T-helper 2 cell treated with Interferon-gamma antibody and Interleukin-4, amounts not matched to agents 5 μg/mL and 100 μg/mL, for 36 hours (primary cell): ENCODE measurements around the gene BICC1.

ENCODE experiments used
- DNase-seq: peaks from one replicate; pipeline ENCODE4 v3.0.0; 2021; ENCODE audit warnings: low spot score
- H3K27ac Mint-ChIP-seq: one replicate; pipeline ENCODE4 v1.8.0; 2021; ENCODE audit warnings: mild to moderate bottlenecking, mixed read lengths
- H3K27me3 Mint-ChIP-seq: one replicate; pipeline ENCODE4 v1.8.0; 2021; ENCODE audit warnings: low read depth, mixed read lengths
- H3K36me3 Mint-ChIP-seq: one replicate; pipeline ENCODE4 v1.8.0; 2021; ENCODE audit warnings: low read depth, mixed read lengths
- H3K4me1 Mint-ChIP-seq: one replicate; pipeline ENCODE4 v1.8.0; 2021; ENCODE audit warnings: low read depth, mixed read lengths
- H3K4me3 Mint-ChIP-seq: one replicate; pipeline ENCODE4 v1.8.0; 2022; ENCODE audit warnings: mild to moderate bottlenecking, moderate library complexity, mixed read lengths
- H3K9me3 Mint-ChIP-seq: one replicate; pipeline ENCODE4 v1.8.0; 2021; ENCODE audit warnings: mixed read lengths

Gene BICC1, protein sequence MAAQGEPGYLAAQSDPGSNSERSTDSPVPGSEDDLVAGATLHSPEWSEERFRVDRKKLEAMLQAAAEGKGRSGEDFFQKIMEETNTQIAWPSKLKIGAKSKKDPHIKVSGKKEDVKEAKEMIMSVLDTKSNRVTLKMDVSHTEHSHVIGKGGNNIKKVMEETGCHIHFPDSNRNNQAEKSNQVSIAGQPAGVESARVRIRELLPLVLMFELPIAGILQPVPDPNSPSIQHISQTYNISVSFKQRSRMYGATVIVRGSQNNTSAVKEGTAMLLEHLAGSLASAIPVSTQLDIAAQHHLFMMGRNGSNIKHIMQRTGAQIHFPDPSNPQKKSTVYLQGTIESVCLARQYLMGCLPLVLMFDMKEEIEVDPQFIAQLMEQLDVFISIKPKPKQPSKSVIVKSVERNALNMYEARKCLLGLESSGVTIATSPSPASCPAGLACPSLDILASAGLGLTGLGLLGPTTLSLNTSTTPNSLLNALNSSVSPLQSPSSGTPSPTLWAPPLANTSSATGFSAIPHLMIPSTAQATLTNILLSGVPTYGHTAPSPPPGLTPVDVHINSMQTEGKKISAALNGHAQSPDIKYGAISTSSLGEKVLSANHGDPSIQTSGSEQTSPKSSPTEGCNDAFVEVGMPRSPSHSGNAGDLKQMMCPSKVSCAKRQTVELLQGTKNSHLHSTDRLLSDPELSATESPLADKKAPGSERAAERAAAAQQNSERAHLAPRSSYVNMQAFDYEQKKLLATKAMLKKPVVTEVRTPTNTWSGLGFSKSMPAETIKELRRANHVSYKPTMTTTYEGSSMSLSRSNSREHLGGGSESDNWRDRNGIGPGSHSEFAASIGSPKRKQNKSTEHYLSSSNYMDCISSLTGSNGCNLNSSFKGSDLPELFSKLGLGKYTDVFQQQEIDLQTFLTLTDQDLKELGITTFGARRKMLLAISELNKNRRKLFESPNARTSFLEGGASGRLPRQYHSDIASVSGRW

DNA sequence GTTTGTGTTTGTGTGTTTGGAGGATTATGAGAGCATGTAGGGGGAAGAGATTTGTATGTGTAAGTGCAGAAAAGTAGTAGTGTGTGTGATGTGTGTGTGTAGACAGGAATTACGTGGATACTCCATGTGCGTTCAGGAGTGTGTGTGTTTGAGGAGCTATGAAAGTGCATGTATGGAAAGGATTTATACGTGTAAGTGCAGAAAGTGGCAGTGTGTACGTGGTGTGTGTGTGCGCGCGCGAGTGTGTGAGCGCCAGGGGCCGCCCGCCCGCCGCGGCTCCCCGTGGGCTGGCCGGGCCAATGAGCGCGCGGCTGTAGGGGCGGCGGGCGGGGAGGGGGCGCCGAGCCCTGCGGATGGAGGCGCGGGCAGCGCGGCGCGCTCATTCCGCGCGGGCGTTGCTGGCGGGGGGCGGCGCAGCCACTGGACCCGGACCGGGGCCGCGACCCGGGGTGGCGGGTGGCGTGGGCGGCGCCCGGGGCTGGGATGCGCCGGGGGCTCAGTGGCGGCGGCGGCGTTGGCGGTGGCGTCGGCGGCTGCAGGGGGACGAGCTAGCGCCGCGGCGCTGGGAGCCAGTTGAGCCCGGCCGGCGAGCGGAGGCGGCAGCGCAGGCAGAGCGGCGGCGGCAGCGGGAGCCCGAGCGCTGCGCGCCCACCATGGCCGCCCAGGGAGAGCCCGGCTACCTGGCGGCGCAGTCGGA, at the start of gene BICC1:
Gene BICC1 (plus strand): TSS at position 382 of the 697 bp plus-strand sequence. CDS start 272 bp downstream, at position 654.
- H3K4me3 Mint-ChIP-seq, result peak within 1 kb of the TSS; percentile 69
- peak; percentile 11 for DNase-seq
- H3K27me3 Mint-ChIP-seq, result peaks cover 27% of the 10 kb centered on the region
- no peaks in the 10 kb centered on the region for H3K9me3 Mint-ChIP-seq
- peaks cover 7% of the 10 kb centered on the region for H3K4me1 Mint-ChIP-seq
- peaks cover 1% of the 10 kb centered on the region for H3K36me3 Mint-ChIP-seq
- no peak within 1 kb of the TSS for H3K27ac Mint-ChIP-seq

DNA sequence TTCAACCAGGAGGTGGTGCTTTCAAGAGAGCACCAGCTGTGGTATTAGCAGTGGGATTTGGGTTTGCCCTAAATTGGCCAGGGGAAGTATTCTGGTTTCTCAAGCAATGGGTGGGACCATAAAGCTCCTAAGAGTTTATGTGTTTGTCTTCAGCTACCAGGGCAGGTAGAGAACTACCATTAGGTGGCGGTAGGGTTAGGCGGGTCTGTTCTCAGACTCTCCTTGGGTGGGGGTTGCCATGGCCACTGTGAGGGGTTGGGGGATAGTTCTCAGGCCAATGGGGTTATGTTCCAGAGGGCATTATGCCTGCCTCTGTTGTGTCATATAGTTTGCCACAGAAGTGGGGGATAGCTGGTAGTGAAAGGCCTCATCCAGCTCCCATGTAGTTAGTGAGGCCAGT, 47.7 kb upstream of the BICC1 start:
- no peak for DNase-seq
- no peaks in the 10 kb centered on the region for H3K27me3 Mint-ChIP-seq
- no peak overlapping the region for H3K27ac Mint-ChIP-seq
- no peaks in the 10 kb centered on the region for H3K4me1 Mint-ChIP-seq
- no peaks in the 10 kb centered on the region for H3K36me3 Mint-ChIP-seq
- no peaks in the 10 kb centered on the region for H3K9me3 Mint-ChIP-seq
- H3K4me3 Mint-ChIP-seq, result no peak overlapping the region

DNA sequence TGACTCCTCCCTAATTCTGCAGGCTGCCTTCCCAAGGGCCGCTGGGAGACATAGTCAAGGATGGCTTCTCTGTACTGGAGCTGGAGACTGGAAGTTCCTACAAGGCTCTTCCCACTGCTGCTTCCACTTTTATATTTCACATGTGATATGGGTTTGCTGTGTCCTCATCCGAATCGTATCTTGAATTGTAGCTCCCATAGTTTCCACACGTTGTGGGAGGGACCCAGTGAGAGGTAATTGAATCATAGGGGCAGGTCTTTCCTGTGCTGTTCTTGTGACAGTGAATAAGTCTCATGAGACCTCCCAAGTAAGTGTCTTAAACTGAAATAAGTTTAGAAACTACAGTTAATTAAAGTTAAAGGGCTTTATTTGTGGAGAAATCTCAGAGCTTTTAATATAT, 47.0 kb upstream of the BICC1 start:
- Mint-ChIP-seq H3K4me3 (no peak overlapping the region), H3K36me3 (no peaks in the 10 kb centered on the region), H3K4me1 (no peaks in the 10 kb centered on the region), H3K9me3 (no peaks in the 10 kb centered on the region), H3K27me3 (no peaks in the 10 kb centered on the region), H3K27ac (no peak overlapping the region)
- DNase-seq, result no peak

DNA sequence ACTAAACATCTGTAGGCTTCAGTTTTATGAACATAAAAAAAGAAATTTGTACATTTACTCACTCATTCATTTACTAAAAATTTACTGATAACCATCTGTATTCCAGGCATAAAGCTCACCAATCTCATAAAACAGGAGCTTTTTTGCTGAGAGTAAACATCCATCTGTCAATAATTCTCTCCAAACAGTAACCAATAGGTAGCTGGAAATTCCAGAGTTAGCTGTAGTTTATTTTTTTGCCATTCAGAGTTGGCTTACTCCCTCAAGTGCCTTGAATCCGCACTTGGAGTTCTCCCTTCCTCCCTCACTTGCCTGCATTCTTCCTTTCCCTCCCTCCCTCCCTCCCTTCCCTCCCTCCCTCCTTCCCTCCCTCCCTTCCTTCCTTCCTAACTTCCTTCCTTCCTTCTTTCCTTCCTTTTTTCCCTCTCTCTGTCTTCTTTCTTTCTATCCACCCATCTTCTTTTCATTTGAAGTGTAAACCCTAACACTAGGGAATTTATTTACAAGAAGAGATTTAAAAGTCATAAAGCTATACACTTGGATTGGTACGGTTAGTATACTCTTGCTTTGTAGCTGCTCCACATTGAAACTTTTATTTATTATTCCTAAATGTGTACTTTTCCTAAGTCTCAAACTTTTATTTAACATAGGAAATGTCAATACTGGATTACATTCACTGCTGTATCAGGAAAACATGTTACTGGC, 44.6 kb upstream of the BICC1 start:
- Mint-ChIP-seq H3K4me1 (no peaks in the 10 kb centered on the region), H3K9me3 (no peaks in the 10 kb centered on the region), H3K36me3 (no peaks in the 10 kb centered on the region), H3K4me3 (no peak overlapping the region), H3K27ac (no peak overlapping the region), H3K27me3 (peaks cover 4% of the 10 kb centered on the region)
- no peak for DNase-seq

DNA sequence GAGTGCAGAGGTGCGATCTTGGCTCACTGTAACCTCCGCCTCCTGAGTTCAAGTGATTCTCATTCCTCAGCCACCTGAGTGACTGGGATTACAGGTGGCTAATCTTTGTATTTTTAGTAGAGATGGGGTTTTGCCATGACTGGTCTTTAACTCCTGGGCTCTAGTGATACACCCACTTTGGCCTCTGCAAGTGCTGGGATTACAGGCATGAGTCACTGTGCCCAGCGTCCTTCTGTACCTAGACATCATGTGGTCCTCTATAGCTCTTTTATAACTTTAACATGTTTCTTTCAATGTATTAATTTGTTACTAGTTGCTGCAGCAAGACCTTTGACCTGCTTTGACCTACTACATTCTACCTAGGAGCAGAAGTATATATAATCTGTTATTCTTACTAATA, 38.7 kb upstream of the BICC1 start:
- no peaks in the 10 kb centered on the region for H3K36me3 Mint-ChIP-seq
- H3K4me1 Mint-ChIP-seq, result peaks cover 2% of the 10 kb centered on the region
- no peak overlapping the region for H3K27ac Mint-ChIP-seq
- DNase-seq, result no peak
- no peaks in the 10 kb centered on the region for H3K9me3 Mint-ChIP-seq
- H3K27me3 Mint-ChIP-seq, result peaks cover 4% of the 10 kb centered on the region
- no peak overlapping the region for H3K4me3 Mint-ChIP-seq

DNA sequence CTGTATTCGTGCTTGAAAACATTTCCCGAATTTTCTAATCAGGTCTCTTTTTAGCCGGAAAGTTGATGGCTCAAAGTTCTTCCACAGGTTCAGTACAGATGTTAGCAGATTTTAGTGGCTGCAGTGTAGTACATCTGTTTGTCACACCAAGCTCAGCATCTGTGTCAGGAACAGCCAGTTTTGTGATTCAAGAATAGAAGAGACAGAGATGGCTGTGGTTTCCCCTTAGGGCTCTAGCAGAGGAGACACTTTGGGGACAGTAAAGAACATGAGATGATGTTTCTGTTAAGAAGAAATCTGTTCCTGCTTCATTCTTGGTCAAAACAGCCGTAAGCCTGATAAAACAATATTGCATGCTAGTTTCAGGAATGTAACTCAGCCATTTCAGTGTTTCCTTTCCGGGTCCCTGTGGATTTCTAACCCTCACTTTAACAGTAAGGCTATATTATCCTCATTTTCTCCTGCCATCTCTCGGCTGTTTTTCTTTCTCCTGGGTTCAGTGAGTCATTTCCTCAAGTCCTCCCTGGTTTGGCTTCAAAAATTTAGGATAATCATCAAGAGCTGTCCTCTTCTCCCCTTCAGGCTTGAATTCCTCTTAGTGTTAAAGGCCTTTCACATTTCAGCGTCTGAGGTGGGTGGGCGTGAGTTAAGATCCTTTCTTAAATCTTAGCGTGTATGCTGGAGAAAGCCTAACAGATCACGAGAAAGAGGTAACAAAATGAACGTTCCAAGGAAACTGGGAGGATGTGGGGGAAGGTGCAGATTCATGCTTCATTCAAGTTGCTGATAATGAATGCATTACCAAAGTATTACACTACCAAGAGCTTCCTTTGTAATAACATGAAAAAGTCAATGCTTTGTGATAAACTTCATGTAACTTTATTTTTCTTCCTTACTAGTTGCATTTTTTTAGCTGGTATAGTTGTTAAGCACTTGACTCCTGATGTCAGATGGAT, 37.1 kb upstream of the BICC1 start:
- H3K9me3 Mint-ChIP-seq, result no peaks in the 10 kb centered on the region
- H3K27me3 Mint-ChIP-seq, result peaks cover 4% of the 10 kb centered on the region
- DNase-seq, result no peak
- H3K27ac Mint-ChIP-seq, result no peak overlapping the region
- H3K36me3 Mint-ChIP-seq, result no peaks in the 10 kb centered on the region
- no peak overlapping the region for H3K4me3 Mint-ChIP-seq
- peaks cover 2% of the 10 kb centered on the region for H3K4me1 Mint-ChIP-seq

DNA sequence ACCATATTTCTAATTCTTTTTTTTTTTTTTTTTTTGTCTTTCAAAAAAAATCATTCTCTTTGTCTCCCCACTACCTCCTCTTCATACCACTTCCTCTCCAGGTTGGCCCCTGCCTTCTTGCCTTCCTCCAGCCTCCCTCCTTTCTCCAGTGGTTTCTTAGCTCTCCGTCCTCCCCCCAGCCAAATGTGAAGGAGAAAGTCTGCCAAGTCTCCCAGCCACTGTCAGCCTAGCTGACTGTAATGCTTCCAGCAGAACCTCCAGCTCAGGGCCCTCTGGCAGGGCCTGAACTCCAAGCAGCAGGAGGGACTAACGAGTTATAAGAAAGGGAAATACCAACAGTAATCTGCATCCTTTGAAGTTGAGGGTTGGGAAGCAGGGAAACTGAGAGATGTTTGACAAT, 35.5 kb upstream of the BICC1 start:
- Mint-ChIP-seq H3K27me3 (no peaks in the 10 kb centered on the region), H3K36me3 (no peaks in the 10 kb centered on the region), H3K4me1 (peaks cover 2% of the 10 kb centered on the region), H3K27ac (no peak overlapping the region), H3K4me3 (no peak overlapping the region), H3K9me3 (no peaks in the 10 kb centered on the region)
- DNase-seq, result no peak

DNA sequence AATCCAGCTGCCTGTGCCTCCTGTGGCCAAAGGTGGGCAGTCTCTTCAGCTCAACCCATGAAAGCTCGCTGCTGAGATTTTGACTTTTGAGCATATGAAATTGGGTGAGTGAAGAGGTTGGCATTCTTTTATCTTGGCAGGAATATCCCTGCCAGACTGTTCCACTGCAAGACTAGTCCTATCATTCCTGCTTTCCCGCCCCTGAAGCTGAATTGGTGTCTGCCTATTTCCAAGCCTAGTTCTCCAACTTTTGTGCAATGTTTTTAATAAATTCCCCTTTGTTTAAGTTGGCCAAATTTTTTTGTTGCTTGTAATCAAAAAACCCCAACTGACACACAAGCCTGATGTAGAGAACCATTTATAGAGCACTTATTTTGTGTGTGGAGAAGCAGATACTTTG, 34.8 kb upstream of the BICC1 start:
- DNase-seq, result no peak
- Mint-ChIP-seq H3K4me1 (peaks cover 2% of the 10 kb centered on the region), H3K9me3 (no peaks in the 10 kb centered on the region), H3K36me3 (no peaks in the 10 kb centered on the region), H3K27me3 (no peaks in the 10 kb centered on the region), H3K4me3 (no peak overlapping the region), H3K27ac (no peak overlapping the region)

DNA sequence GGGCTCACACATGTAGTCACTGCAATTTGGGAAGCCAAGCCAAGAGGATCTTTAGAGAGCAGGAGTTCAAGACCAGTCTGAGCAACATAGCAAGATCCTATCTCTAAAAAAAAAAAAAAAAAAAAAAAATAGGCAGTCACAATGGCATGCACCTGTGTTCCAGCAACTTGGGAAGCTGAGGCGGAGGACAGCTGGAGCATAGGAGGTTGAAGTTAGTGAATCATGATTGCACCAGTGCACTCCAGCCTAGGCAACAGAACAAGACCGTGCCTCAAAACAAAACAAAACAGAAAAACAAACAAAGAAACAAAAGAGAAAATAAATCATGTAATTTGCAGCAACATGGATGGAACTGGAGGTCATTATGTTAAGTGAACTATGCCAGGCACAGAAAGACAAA, 33.6 kb upstream of the BICC1 start:
- no peaks in the 10 kb centered on the region for H3K27me3 Mint-ChIP-seq
- H3K4me3 Mint-ChIP-seq, result no peak overlapping the region
- H3K9me3 Mint-ChIP-seq, result no peaks in the 10 kb centered on the region
- peaks cover 2% of the 10 kb centered on the region for H3K4me1 Mint-ChIP-seq
- H3K27ac Mint-ChIP-seq, result no peak overlapping the region
- H3K36me3 Mint-ChIP-seq, result no peaks in the 10 kb centered on the region
- no peak for DNase-seq

DNA sequence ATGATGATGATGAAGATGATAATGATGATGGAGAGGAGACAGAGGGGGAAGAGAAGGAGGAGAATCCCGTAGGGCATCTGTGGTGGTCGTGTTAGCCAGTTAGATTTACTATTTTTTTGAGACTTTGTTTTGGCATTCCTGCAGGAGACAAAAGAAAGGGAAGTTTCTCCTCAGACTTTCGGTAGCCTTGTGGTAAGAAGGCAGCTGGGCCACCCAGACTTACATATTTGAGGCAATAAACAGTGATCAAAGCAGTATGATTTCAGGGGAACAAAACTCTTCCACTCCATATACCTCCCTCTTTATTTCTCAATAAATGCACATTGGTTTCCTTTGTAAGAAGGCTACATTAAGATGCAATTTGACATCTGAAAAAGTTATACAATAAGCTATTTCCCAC, 32.4 kb upstream of the BICC1 start:
- H3K27ac Mint-ChIP-seq, result no peak overlapping the region
- DNase-seq, result no peak
- H3K27me3 Mint-ChIP-seq, result no peaks in the 10 kb centered on the region
- H3K4me1 Mint-ChIP-seq, result peaks cover 2% of the 10 kb centered on the region
- H3K9me3 Mint-ChIP-seq, result no peaks in the 10 kb centered on the region
- H3K36me3 Mint-ChIP-seq, result no peaks in the 10 kb centered on the region
- no peak overlapping the region for H3K4me3 Mint-ChIP-seq

DNA sequence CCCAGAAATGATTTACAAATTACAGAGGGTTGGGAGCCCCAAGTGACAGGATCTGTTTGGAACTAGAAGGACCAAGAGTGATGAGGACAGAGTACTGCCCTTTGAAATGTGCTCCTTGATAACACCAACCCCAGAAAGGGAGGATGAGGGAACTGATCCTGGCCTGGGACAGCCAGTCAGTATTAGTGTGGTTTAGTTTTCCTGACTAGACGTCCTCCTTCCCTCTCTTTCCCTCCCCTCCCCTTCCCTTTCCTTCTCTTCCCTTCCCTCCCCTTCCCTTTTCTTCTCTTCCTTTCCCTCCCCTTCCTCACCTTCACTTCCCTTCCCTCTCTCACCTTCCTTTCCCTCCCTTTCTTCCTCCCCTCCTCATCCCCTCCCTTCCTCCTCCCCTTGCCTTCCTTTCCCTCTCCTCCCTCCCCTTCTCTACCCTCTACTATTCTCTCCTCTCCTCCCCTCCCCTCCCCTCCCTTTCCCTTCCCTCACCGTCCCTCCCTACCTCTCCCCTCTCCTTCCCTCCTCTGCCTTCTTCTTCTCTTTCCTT, 31.0 kb upstream of the BICC1 start:
- no peak for DNase-seq
- Mint-ChIP-seq H3K27me3 (no peaks in the 10 kb centered on the region), H3K9me3 (no peaks in the 10 kb centered on the region), H3K36me3 (no peaks in the 10 kb centered on the region), H3K4me3 (no peak overlapping the region), H3K27ac (no peak overlapping the region), H3K4me1 (peaks cover 2% of the 10 kb centered on the region)

DNA sequence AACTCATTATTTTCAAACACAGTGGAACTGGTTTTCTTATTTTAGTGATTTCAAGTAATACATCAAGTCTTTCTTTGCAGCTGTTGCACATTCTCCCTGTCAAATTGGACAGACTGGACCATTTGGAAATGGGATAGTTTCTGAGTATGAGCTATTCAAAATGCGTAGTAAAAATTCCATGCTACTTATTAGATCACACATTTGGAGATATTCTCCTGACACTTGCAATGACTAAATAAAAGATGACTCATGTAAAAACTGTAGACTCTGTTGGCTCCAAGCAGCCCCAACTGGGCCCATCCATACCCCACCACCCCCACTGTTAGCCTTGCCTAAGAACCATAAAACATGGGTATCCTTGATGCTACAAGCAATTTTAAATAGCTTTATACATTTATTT, 25.9 kb upstream of the BICC1 start:
- no peak for DNase-seq
- no peaks in the 10 kb centered on the region for H3K9me3 Mint-ChIP-seq
- H3K4me1 Mint-ChIP-seq, result no peaks in the 10 kb centered on the region
- no peaks in the 10 kb centered on the region for H3K36me3 Mint-ChIP-seq
- peaks cover 2% of the 10 kb centered on the region for H3K27me3 Mint-ChIP-seq
- H3K27ac Mint-ChIP-seq, result no peak overlapping the region
- H3K4me3 Mint-ChIP-seq, result no peak overlapping the region
